22Rv1 (cell line): ENCODE results near the gene ZFYVE28.

Experiments
- ZFX ChIP-seq: fragments of 450-650 bp; IDR thresholded peaks from 2 replicates; pipeline ENCODE4 v1.6.1; 2017; ENCODE audit warnings: antibody characterized with exemption, borderline replicate concordance
- TF ChIP-seq, protein P1 (sequence below): fragments of 450-650 bp; IDR thresholded peaks from 2 replicates; pipeline ENCODE4 v1.5.1; 2017; ENCODE audit warnings: mild to moderate bottlenecking

- TF ChIP-seq, protein P1, sequence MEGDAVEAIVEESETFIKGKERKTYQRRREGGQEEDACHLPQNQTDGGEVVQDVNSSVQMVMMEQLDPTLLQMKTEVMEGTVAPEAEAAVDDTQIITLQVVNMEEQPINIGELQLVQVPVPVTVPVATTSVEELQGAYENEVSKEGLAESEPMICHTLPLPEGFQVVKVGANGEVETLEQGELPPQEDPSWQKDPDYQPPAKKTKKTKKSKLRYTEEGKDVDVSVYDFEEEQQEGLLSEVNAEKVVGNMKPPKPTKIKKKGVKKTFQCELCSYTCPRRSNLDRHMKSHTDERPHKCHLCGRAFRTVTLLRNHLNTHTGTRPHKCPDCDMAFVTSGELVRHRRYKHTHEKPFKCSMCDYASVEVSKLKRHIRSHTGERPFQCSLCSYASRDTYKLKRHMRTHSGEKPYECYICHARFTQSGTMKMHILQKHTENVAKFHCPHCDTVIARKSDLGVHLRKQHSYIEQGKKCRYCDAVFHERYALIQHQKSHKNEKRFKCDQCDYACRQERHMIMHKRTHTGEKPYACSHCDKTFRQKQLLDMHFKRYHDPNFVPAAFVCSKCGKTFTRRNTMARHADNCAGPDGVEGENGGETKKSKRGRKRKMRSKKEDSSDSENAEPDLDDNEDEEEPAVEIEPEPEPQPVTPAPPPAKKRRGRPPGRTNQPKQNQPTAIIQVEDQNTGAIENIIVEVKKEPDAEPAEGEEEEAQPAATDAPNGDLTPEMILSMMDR: no peak
- TF ChIP-seq ZFX: no peak
Observed at GRCh38 chr4:2251795-2252529, 166.5 kb downstream of the ZFYVE28 start.
